HT1080 (cell line): Measurements from ENCODE around the gene TOM1. TPM values are rescaled to one million over a fixed set of nuclear protein-coding genes. Genes with fewer than 3 reads are reported as not detected.

ENCODE experiments used
- DNase-seq: peaks from one replicate; pipeline ENCODE4 v3.0.0-alpha.2; 2015; ENCODE audit warnings: low read depth
- polyA plus RNA-seq, 2 experiments: library from polyadenylated mRNA; depleted of rRNA; stranded (reverse); fragments of >200 nt; gene quantifications; 2 replicates each; pipeline ENCODE4 v1.2.3, GENCODE V29; 2015
- total RNA-seq: library from RNA; depleted of rRNA; stranded (reverse); fragments of >200 nt; shearing (Covaris generic); gene quantifications from 2 replicates; pipeline ENCODE4 v1.2.3, GENCODE V29; 2014; rRNA removed

TOM1 gene
- total RNA-seq, result 12.0 and 13.7 TPM in 2 replicates
- 16.2 and 16.3 TPM in 2 replicates for polyA plus RNA-seq (2015; cell fraction: cytosol; rRNA removed)
- 18.5 and 20.5 TPM in 2 replicates for polyA plus RNA-seq (2015; cell fraction: nucleus; rRNA removed)

DNA sequence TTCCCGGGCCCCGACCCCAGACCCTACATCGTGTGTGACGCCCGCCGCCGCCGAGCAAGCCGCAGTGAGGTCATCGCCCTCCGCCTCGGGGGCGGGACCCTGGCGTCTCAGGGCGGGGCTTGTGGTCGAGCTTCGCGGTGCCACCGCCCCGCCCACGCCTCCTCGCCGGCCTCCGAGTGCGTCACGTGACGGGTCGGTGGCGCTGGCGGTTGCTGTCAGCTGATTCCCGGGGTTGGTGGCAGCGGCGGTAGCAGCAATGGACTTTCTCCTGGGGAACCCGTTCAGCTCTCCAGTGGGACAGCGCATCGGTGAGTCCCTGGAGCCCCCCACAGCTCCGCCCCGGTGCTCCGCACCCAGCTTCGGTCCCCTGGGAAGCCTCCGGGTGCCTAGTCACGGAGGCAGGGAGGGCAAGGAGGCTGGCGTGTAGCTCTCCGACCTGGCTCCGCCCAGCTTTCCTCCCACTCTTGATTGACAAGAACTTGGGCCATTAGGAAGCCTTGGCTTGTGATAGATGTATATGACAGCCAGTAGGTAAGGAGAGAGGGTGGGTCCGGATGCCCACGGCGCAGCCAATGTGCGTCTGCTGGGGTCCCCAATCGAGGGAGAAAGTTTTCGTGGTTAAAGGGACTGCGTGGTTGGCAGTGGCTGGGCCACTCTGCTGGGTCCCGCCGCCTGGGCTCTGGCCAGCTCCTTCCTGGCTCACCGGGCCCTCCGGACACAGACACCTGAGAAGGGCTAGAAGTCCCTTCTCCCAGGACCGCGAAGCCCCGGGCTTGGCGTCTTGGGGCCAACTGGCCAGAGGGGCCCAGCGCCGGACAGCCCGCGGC, at the start of gene TOM1:
Gene TOM1 (plus strand): TSS at position 222 of the 827 bp plus-strand sequence. CDS start 35 bp downstream, at position 257.
- DNase-seq, result peak; percentile 95

- no peak for DNase-seq
These were observed 49.5 kb upstream of the TOM1 start for GRCh38 chr22:35250156-35250555.

- no peak for DNase-seq
These were observed 45.7 kb upstream of the TOM1 start for GRCh38 chr22:35253946-35254345.

DNA sequence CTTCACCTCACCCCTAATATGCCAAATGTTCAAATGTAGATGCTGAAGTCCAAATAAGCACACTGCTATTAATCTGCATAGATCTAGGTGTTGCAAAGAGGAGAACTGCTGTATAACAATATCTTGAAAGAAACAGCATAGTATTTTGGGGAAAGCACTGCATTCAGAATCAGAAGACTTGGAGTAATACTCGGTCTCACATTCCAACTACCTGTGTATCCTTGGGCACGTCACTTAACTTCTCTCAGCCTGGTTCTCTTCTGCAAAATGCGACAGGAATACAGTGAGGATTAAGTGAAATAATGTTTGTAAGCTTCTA, 42.7 kb upstream of the TOM1 start:
- no peak for DNase-seq

DNA sequence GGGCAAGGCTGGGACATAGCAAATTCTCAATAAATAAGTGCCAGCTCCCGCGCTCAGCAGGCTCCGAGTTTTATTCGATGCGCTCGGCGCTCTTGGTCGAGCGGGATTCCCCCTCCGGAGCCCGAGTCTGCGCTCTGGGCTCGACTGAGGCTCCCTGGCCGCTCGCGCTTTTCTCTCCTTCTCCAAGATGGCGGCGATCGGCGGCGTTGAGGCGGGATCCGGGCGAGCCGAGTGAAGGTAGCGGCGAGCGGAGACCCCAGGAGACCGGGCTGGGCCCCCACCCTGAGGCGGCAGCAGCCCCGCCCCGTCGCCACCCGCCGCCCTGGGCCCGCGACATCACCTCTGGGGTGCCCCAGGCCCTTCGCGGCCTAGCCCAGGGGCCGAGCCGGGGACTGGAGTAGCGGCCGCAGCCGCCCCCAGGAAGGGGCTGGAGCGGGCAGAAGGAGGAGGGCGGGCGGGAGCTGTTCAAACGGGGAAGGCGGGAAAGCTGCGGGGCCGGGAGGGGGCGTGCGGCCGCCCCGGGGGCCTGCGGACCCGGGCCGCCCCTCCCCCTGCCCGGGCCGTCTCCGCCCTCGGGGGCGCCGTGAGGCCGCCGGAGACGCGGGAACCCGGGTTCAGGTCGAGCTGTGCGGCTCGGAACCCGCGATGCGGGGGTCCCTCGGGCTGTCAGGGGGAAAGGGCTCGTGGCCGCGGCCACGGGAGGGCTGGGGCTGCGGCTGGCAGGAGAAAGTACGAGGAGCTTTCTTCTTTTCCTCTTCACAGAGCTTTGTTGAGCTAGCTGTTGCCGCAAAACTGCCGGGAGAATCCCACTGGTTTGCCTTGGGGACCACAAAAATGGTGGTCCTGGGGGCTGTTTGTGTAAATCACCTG, 42.1 kb upstream of the TOM1 start, which contains the start of gene HMGXB4:
Gene HMGXB4 (plus strand): TSS at position 173 of the 870 bp plus-strand sequence. CDS start 4,898 bp downstream, outside the sequence.
- peak; percentile 75 for DNase-seq

DNA sequence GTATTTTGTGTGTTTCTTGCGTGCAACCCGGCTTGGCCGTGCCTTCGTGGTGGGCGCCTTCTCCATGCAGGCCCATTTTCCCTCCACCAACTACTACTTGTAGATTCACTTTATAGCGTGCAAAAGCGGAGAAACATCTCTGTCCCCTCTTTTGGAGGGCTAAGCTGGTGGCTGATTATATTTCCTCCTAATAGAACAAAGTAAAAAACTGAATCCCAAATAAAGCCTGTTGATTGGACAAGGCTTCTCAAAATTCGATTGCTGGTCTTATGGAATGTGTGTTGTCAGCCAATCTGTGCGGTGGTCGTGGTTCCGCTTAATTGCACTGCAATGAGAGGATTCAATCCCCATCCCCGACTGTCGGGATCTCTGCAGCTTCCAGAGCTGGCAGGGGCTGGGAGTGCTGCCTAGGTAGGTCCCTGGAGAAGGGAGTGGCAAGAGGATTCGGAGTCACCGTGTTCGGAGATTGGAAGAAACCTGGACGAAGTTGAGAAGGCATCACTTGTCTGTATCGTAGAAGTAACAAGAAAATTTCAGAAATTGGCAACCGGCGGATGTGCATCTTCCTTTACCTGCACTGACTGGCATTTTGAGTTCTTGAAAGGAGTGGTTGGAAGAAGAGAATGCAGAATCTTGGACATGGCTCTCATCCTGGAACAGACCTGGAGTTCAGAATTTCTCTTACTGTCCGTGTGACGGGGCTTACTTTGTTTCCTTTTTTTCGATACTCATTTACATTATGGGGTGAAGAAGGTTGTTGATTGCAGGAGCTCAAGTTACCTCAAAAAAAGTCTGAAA, 41.3 kb upstream of the TOM1 start:
- DNase-seq, result no peak

DNA sequence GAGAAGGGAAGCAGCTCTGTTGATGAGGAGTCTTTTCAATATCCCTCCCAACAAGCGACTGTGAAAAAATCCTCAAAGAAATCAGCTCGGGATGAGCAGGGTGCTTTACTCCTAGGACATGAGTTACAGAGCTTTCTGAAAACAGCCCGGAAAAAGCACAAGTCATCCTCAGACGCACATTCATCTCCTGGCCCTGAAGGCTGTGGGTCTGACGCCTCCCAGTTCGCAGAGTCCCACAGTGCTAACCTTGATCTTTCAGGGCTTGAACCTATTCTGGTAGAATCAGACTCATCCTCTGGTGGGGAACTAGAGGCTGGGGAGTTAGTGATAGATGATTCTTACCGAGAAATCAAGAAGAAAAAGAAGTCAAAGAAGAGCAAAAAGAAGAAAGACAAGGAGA, 34.7 kb upstream of the TOM1 start:
- no peak for DNase-seq

DNA sequence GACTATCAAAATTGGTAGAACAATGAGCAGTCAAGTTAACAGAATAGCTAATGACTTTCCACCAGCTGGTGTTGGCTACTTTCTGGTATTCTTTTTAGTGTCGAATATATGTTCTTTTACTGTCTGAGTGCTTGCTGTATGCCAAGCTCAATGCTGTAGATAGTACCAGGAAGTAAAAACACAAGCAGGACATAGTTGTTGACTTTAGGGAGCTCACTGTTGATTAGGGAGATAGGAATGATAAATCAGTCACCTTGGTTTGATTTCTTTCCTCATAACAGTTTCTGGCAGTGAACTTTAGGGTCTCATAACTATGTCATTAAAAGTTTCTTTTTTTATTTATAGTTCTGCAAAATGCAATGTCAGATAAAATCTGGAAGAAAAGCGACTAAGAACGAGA, 33.4 kb upstream of the TOM1 start:
- DNase-seq, result no peak

DNA sequence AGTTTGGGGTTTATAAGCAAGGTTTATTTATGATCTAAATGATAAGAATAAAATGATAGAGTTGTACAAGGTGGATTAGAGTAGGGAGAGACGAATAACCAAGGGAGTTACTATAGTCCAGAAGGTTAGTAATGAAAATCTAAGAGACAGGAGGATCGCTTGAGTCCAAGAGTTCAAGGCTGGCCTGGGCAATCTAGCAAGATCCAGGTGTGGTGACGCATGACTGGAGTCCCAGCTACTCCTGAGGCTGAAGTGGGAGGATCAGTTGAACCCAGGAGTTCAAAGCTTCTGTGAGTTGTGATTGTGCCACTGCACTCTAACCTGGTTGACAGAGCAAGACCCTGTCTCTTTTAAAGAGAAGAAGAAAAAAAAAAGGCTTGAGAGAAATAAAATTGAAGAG, 30.1 kb upstream of the TOM1 start:
- no peak for DNase-seq

DNA sequence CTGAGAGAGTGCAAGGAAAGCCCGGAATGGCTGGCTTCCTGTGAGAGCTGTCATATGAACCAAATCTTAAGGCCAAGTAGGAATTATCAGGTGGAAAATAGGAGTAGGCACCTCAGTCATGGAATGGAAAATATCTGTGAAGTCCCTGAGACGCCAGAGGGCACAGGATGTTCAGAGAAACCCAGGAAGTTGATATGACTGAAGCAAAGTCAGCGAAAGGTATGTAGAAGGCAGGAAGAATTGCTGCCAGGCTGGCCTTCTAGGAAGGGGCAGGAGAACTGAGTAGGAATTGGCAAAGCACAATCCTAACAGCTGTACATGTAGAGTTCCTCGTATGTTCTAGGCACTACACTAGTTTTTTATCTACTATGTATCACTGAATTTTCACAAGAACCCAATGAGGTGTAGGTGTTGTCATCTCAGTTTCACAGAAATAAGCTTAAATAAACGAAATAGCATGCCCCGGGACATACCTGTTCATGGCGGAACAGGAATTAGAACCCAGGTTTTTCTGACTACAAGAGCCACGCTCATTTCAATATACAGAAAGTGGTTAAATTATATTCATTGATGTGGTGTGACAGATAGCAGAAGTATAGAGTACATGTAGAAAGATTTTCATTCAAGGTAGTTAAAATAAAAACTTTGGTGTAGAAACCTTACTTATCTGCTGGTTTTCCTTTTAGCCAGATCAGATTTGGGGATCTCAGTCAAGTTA, 25.4 kb upstream of the TOM1 start:
- no peak for DNase-seq

GRCh38 chr22:35275580-35275979, 24.1 kb upstream of the TOM1 start:
- peak; percentile 34 for DNase-seq

- DNase-seq, result no peak
These were observed 23.7 kb upstream of the TOM1 start for GRCh38 chr22:35276019-35276418.

GRCh38 chr22:35288116-35288515, 11.6 kb upstream of the TOM1 start:
- no peak for DNase-seq

- no peak for DNase-seq
These were observed 6.9 kb upstream of the TOM1 start for GRCh38 chr22:35292786-35293185.

DNA sequence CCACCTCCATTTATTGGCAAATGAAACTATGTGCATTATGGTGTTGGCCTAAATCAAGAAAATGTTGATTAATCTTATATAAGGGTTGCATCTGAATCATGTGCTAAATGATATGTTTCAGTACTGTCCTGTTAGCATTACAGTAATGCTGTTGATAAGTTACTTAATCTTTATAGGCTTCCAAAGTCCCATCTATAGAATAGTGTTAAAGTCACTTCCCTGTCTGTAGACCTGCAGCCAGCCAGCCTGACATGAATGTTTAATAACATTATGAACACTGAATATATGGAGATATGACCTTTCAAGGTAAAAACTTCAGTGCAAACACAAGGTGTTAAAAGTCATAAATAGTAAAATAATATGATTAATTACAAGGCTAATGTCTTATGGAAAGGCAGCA, 3.6 kb upstream of the TOM1 start:
- DNase-seq, result no peak

DNA sequence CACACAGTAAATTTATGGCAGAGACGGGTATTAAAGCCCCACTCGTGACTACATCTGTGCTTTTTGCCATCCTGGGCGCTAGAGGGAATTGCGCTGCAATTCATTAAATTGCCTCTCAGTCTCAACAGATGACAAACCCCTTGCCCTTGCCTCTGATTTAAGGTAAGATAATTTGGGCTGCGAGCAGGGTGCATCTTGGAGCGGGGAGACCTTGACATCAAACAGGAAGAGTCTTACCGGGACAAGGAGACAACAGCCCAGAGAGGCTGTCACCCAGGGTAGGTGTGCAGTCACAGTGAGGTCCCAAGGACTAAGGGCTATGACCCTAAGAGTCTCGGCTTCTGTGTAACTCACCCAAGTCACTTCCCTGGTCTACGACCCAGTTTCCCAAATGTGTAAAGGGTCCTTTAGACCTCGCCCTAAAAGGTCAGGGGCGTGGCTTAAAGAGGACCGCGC, 449 bp upstream of the TOM1 start:
- DNase-seq, result no peak

- peak; percentile 54 for DNase-seq
These were observed 1.7 kb downstream of the TOM1 start for GRCh38 chr22:35301372-35301874.

DNA sequence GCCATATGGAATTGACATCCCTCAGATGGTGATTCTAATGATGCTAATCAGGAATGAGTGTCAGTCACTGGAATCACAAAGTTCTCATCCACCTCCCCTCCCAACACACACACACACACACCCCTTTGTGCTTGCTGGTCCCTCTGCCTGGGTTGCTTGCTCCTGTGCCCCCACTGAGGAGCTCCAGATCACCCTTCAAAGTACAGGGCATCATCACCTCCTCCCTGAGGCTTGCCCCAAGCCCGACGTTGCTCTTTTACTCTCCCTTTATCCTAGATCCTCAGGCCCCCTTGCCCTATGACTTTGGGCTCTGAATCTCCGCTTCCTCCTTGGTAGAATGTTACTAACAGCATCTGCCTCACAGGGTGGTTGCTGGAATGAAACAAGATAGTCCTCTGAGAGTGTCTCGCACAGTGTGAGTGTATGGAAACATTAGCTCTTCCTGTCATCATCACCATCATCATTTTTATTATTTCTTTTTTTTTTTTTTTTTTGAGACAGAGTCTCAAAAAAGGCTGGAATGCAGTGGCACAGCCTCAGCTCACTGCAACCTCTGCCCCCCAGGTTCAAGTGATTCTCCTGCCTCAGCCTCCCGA, 3.4 kb downstream of the TOM1 start:
- no peak for DNase-seq

- DNase-seq, result no peak
These were observed 5.9 kb downstream of the TOM1 start for GRCh38 chr22:35305525-35306070.
